K562 (cell line): ENCODE results near the gene PHACTR2. TPM values are rescaled to one million over a fixed set of nuclear protein-coding genes. Genes with fewer than 3 reads are reported as not detected.

Experiments used
- ATAC-seq: fragments of 200-7000 bp; cut with Tn5 transposase; 3 replicates; pipeline ENCODE4 v1.9.1; 2020; ENCODE audit warnings: moderate library complexity
- BruUV-seq: library from RNA; stranded (reverse); fragments of 400-500 nt; replicated peaks from 2 replicates; lab custom pipeline; 2021; lab: Mats Ljungman, UMichigan
- CTCF ChIA-PET: fragments of 300-600 bp; formaldehyde crosslinking; extraction: SDS; loops from one replicate; lab custom pipeline; 2021; ENCODE audit warnings: low intra/inter-chr PET ratio; lab: Yijun Ruan, JAX
- POLR2A ChIA-PET: fragments of 300-600, 350-650 bp; sonication (Branson Sonifier 250); formaldehyde crosslinking; extraction: SDS; loops from one replicate; lab custom pipeline; 2021; ENCODE audit warnings: antibody characterized with exemption, inconsistent platforms; lab: Yijun Ruan, JAX
- DNase-seq, 4 experiments: peaks; one replicate each; pipeline versions ENCODE4 v3.0.0 to v3.0.0-alpha.2; 2011 to 2018; ENCODE audit warnings: low spot score in 3 of 4, mixed read lengths in 3 of 4; ENCODE audit errors: extremely low read depth in 1 of 4
- FAIRE-seq: peaks from 2 replicates; lab custom pipeline; 2011; peaks lifted over from hg19 to GRCh38; lab: Jason Lieb, UNC
- H2AFZ ChIP-seq: 2 replicates; pipeline ENCODE4 v1.6.0; 2011; ENCODE audit warnings: low read depth, low read length, control low read depth, inconsistent platforms
- H3K27ac ChIP-seq: fragments of 200-600 bp; 3 replicates; pipeline ENCODE4 v1.8.0; 2011; ENCODE audit warnings: low read depth, mild to moderate bottlenecking, control low read depth, inconsistent platforms, low read length, moderate library complexity, mixed read lengths; ENCODE audit errors: extremely low read depth
- H3K27me3 ChIP-seq, 2 experiments: fragments of 300-600 bp in 1 of 2; 2 replicates in 1 of 2; 3 replicates in 1 of 2; pipeline versions ENCODE4 v1.6.0 to v1.8.0; 2011; ENCODE audit warnings: inconsistent platforms in 2 of 2, low read length in 2 of 2, mild to moderate bottlenecking in 1 of 2, mixed read lengths in 1 of 2, moderate library complexity in 1 of 2; ENCODE audit not compliant: control insufficient read depth in 2 of 2, insufficient read depth in 2 of 2
- H3K36me3 ChIP-seq: fragments of 300-600 bp; 3 replicates; pipeline ENCODE4 v1.8.0; 2011; ENCODE audit warnings: mild to moderate bottlenecking, low read length, inconsistent platforms; ENCODE audit not compliant: control insufficient read depth, insufficient read depth
- H3K4me1 ChIP-seq, 2 experiments: fragments of 200-600 bp in 1 of 2; replicated peaks in 1 of 2; 2 replicates in 1 of 2; 3 replicates in 1 of 2; pipeline versions ENCODE4 v1.5.1 to v1.8.0; 2011; ENCODE audit warnings: inconsistent platforms in 2 of 2, low read length in 2 of 2, mild to moderate bottlenecking in 1 of 2, mixed read lengths in 1 of 2, moderate library complexity in 1 of 2; ENCODE audit not compliant: control insufficient read depth in 2 of 2, insufficient read depth in 2 of 2
- H3K4me2 ChIP-seq: 2 replicates; pipeline ENCODE4 v1.6.1; 2011; ENCODE audit warnings: low read length, control low read depth, inconsistent platforms, mixed read lengths; ENCODE audit not compliant: insufficient read depth
- H3K4me3 ChIP-seq: fragments of 200-600 bp; sonication (generic), shearing (Covaris generic); 2 replicates; pipeline ENCODE4 v1.5.1; 2016; ENCODE audit warnings: control low read depth, inconsistent platforms
- H3K79me2 ChIP-seq: fragments of 200-600 bp; 3 replicates; pipeline ENCODE4 v1.8.0; 2011; ENCODE audit warnings: low read length, inconsistent platforms; ENCODE audit not compliant: control insufficient read depth, insufficient read depth
- H3K9ac ChIP-seq, 2 experiments: 2 replicates each; pipeline versions ENCODE4 v1.6.0 to v1.6.1; 2011; ENCODE audit warnings: low read depth in 2 of 2, low read length in 2 of 2, control low read depth in 1 of 2, inconsistent platforms in 1 of 2, mild to moderate bottlenecking in 1 of 2, mixed read lengths in 1 of 2; ENCODE audit not compliant: insufficient read depth in 1 of 2
- H3K9me1 ChIP-seq: one replicate; pipeline ENCODE4 v1.6.0; 2011; ENCODE audit warnings: inconsistent platforms, mild to moderate bottlenecking, low read length, moderate library complexity; ENCODE audit not compliant: control insufficient read depth, insufficient read depth
- H3K9me3 ChIP-seq: replicated peaks from 2 replicates; pipeline ENCODE4 v1.5.1; 2011; ENCODE audit warnings: low read depth, low read length, inconsistent platforms; ENCODE audit not compliant: control insufficient read depth, insufficient read depth
- H4K20me1 ChIP-seq: replicated peaks from 2 replicates; pipeline ENCODE4 v1.6.1; 2011; ENCODE audit warnings: low read length, inconsistent platforms, mixed read lengths; ENCODE audit not compliant: control insufficient read depth, insufficient read depth
- MAFG ChIP-seq: fragments of 450-650 bp; conservative IDR thresholded peaks from 2 replicates; pipeline ENCODE4 v1.6.1; 2016; ENCODE audit warnings: missing genetic modification characterization, missing compliant biosample characterization
- NFXL1 ChIP-seq: fragments of 450-650 bp; formaldehyde crosslinking; IDR thresholded peaks from 2 replicates; pipeline ENCODE4 v1.4.0; 2021; ENCODE audit warnings: mild to moderate bottlenecking
- WGBS: fragments of 100-300 bp; shearing (Covaris generic); methylation state at CpG from one replicate; pipeline ENCODE4 v1.1.6; 2016; ENCODE audit warnings: low coverage, mixed read lengths; ENCODE audit not compliant: insufficient coverage; ENCODE audit errors: missing lambda C conversion rate; 5-methylcytosine and 5-hydroxymethylcytosine counted together
- in situ Hi-C: fragments of 300-500 bp; cut with MboI; formaldehyde crosslinking; loops from 4 replicates; pipeline ENCODE4 v1.15.0; 2018; ENCODE audit warnings: inconsistent platforms, mixed read lengths
- intact Hi-C: fragments of 100-400 bp; cut with micrococcal nuclease; formaldehyde crosslinking; loops from 2 replicates; pipeline ENCODE4 v1.14.2; 2022
- polyA plus RNA-seq, 8 experiments: library from polyadenylated mRNA; depleted of rRNA in 4 of 8; stranded (reverse) in 5 of 8; unstranded in 3 of 8; fragments of >200 nt; fragmentation: Nextera tagmentation in 2 of 8; fragmentation: Illumina TruSeq in 1 of 8; extraction: Ambion mirVana in 2 of 8; extraction: Trizol in 1 of 8; gene quantifications; 2 replicates each; pipeline versions ENCODE4 v1.2.1 to v1.2.3, GENCODE V29; 2011 to 2014; ENCODE audit warnings: inconsistent platforms in 1 of 8, missing spikeins in 1 of 8
- total RNA-seq, 7 experiments: library from RNA; depleted of rRNA in 6 of 7; stranded (reverse); fragments of >200 nt in 6 of 7; fragmentation: Illumina TruSeq in 2 of 7; extraction: Trizol in 2 of 7; gene quantifications; 2 replicates each; pipeline versions ENCODE4 v1.2.1 to v1.2.3, GENCODE V29; 2011 to 2021; ENCODE audit warnings: low replicate concordance in 1 of 7
- TF ChIP-seq, protein P1 (sequence below): sonication (generic); formaldehyde crosslinking; IDR thresholded peaks from 2 replicates; pipeline ENCODE4 v1.8.1; 2023; ENCODE audit warnings: mild to moderate bottlenecking, missing genetic modification reagents

The PHACTR2 gene
- total and polyA plus RNA-seq, 9 of the 15 experiments (the other 6 are each of a cell fraction or from before 2014, with no cell fraction given) = 5.3 to 52.5 (median 22.9) TPM

DNA sequence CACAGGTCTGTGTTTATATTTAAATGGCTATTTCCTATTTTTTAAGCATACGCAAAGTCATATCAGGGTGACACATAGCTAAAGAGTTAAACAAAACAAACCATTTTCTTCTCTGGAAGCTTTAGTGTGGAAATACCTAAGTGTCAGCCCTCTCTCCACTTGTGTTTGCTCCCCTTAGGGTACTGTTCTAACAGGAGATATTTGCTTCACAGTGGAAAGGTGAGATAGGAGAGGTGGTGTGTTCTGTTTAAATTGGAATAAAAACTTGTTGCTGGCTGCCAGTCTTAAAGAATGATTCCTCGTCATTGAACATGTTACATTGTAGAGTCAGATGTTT is 18.9 kb downstream of the PHACTR2 start:
- BruUV-seq = no TSS peak

More for the DNA sequence above, 18.9 kb downstream of the PHACTR2 start:
- no peak for ATAC-seq
- H3K4me1 ChIP-seq = peaks cover 0 to 16% of the 10 kb centered on the region in 2 experiments; a peak in 3 of 5 replicates
- H3K27me3 ChIP-seq = no peaks in the 10 kb centered on the region
- DNase-seq = no peak
- FAIRE-seq = no peak
- no peaks in the 10 kb centered on the region for H3K36me3 ChIP-seq
- intact Hi-C loops = no loop called here
- no peak for TF ChIP-seq MAFG (tag)
- TF ChIP-seq NFXL1 (CRISPR knock-in tag) = no peak
- TF ChIP-seq, protein P1, sequence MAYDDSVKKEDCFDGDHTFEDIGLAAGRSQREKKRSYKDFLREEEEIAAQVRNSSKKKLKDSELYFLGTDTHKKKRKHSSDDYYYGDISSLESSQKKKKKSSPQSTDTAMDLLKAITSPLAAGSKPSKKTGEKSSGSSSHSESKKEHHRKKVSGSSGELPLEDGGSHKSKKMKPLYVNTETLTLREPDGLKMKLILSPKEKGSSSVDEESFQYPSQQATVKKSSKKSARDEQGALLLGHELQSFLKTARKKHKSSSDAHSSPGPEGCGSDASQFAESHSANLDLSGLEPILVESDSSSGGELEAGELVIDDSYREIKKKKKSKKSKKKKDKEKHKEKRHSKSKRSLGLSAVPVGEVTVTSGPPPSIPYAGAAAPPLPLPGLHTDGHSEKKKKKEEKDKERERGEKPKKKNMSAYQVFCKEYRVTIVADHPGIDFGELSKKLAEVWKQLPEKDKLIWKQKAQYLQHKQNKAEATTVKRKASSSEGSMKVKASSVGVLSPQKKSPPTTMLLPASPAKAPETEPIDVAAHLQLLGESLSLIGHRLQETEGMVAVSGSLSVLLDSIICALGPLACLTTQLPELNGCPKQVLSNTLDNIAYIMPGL (CRISPR knock-in tag) = no peak
- H3K9ac ChIP-seq = no peak overlapping the region
- H3K79me2 ChIP-seq = 0 out of 3 replicates have a peak, but pooled peaks cover 3% of the 10 kb centered on the region
- no peak overlapping the region for H3K4me3 ChIP-seq
- 89% methylated on average over 2 of the region's 2 CpGs for WGBS
- in situ Hi-C loops = no loop called here
- H3K27ac ChIP-seq = no peak overlapping the region
- POLR2A ChIA-PET = interaction anchor here (0.7 to 1.1 kb wide), 4 partner anchors 9 to 954 kb away, joined by 3 to 6 read pairs (median 4); partner anchors contain the start of gene LTV1
- no peaks in the 10 kb centered on the region for H3K9me1 ChIP-seq
- H4K20me1 ChIP-seq = no peaks in the 10 kb centered on the region
- no peak overlapping the region for H3K4me2 ChIP-seq
- CTCF ChIA-PET = no interaction called here
- no peak overlapping the region for H2AFZ ChIP-seq
- no peaks in the 10 kb centered on the region for H3K9me3 ChIP-seq
